NCI-H2196 (cell line): ENCODE measurements around the gene SGCA.
A peak's percentile ranks its signal among the peaks of the same experiment; 100 is the strongest.

ENCODE experiments used
- DNase-seq: peaks from one replicate; lab custom pipeline; 2025; ENCODE audit not compliant: unreplicated experiment; lab: John Stamatoyannopoulos, UW

SGCA gene

DNA sequence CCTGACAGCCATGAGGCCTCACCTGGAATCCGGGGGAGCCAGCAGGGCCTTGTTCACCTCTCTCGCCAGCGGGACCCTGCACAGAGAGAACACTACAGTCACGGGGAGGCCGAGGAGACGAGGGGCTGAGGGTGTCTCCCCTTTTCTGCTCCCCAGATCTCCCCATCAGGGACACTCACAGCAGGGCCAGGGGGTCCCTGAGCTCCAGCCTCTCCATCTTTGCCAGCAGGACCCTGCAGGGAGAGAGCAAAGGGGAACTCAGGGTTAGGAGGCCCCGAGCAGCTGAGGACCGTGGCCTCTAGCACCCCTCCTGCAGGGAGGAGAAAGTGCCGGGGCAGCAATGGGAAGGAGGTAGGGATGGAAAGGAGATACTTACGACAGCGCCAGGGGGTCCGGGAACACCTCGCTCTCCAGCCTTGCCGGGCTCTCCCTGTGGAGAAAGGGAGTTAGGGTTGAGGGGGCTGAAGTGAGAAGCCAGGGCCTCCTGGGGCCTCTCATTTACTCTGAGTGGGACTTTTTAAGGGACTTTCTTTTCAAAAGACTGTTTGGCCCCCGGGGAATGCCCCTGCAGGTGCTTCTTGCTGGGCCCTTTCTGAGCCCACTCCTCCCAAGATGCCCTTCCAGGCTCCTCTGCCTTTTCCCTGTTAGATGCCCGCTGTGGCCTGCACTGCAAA, 26.9 kb downstream of the SGCA start:
- no peak for DNase-seq

DNA sequence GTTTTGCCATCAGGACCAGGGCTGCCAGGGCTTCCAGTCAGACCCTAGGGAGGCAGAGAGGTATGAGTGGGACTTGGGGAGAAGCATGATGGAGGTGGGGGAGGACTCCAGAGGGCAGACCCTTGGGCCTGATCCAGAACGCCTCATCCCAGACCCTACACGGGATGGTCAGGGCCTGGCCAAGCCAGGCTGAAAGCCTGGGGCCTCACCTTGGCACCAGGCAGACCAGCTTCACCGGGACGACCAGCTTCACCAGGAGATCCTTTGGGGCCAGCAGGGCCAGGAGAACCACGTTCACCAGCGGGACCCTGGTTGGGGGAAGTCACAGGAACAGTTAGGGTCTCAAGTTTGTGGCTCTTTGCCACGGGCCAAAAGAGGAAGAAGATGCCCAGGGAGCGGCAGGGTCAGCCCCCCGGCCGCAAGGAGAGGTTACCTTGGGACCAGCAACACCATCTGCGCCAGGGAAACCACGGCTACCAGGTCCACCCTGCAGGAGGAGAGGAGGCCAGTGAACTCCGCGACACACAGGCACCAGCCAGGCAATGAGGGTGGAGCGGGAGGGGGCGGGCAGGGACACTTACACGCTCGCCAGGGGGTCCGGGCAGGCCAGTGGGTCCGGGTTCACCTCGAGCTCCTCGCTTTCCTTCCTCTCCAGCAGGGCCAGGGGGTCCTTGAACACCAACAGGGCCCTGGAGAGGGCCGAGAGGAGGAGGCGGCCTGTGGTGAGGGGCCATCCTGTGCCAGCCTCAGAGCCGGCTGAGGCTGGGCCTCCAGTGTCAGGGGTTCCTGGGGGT, 28.5 kb downstream of the SGCA start:
- DNase-seq = no peak

DNA sequence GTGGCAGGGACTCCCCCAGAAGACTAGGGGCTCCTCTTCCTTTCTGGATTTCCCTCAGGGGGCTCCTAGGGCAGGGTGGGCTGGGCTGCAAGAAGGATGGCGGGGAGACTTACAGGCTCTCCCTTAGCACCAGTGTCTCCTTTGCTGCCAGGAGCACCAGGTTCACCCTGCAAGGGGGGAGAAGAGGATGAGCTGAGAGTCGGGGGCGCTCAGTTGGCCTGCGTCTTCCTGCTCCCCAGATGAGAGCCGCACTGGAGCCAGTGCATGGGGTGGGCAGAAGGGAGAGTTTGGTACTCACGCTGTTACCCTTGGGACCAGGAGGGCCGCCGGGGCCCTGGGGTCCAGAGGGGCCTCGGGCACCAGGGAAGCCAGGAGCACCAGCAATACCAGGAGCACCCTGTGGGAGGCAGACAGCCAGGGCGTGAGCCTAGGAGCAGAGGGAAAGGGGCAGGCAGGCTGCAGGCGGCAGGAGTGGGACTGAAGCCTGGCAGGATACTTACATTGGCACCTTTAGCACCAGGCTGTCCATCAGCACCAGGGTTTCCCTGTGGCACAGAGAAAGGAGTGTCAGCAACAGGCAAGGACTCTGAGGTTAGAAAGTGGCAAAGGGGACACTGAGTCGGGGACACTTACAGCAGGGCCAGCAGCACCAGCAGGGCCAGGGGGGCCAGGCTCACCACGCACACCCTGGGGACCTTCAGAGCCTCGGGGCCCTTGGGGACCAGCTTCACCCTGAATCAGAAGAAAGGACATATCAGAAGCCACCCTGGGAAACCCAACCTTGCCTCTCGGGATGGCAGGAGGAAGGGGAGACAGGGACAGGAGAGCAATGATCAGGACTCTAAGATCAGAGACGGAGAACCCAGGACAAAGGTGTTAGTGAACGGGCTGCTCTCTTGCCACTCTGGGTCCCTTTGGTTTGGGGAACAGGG, 29.4 kb downstream of the SGCA start:
- DNase-seq = no peak

DNA sequence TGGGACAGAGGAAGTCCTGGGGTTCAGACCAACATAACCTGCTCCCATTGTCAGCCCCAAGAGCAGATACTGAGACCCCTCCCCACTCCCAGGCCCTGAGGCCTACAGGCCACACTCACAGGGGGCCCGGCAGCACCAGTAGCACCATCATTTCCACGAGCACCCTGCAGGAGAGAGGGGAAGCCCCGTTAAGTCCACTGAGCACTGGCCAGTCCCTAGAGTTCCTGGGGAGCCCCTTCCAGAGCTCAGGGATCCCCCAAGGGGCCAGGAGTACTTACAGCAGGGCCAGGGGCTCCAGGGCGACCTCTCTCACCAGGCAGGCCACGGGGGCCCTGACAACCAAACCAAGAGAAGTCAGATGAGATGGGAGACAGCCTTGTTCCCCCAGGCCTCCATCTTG, 30.2 kb downstream of the SGCA start:
- DNase-seq = no peak

DNA sequence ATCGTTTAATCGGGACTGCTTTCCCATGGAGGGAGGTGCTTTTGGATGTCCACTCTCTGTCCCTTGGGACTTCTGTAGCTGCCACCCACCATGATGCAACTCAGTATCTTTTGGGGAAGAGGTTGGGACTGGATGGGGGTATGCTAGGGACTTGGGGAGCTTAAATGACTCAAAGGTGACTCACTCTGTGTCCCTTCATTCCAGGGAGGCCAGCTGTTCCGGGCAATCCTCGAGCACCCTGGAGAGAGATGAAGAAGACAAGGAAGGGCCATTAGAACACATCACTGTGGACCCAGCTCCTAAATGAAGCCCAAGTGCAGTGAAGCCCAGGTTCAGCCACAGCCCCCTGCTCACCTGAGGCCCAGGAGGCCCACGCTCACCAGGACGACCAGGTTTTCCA, 31.0 kb downstream of the SGCA start:
- DNase-seq = no peak

DNA sequence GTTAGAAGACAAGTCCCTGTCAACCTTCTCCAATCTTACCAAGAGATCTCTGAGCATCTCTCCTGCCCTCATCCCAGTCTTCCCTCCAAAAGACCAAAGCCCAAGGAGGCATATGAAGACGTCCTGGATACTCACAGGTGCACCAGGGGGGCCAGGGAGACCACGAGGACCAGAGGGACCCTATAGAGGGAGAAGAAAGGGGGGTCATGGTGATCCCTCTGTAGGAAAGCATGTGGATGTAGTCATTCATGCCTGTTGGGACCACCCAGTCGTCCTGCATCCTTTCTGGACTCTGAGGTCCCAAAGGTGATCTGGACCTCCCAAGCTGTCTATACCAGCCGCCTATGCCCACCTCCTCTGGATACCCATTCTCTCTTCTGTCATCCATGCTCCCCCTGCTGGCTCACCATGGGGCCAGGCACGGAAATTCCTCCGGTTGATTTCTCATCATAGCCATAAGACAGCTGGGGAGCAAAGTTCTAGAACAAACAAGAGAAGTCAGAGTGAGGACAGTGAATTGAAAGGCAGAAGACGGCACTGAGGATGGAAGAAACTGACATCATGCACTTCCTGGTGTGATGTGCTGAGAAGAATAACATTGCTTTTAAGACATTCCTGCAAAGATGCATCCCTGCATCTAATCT, 32.3 kb downstream of the SGCA start:
- peak; percentile 59 for DNase-seq

DNA sequence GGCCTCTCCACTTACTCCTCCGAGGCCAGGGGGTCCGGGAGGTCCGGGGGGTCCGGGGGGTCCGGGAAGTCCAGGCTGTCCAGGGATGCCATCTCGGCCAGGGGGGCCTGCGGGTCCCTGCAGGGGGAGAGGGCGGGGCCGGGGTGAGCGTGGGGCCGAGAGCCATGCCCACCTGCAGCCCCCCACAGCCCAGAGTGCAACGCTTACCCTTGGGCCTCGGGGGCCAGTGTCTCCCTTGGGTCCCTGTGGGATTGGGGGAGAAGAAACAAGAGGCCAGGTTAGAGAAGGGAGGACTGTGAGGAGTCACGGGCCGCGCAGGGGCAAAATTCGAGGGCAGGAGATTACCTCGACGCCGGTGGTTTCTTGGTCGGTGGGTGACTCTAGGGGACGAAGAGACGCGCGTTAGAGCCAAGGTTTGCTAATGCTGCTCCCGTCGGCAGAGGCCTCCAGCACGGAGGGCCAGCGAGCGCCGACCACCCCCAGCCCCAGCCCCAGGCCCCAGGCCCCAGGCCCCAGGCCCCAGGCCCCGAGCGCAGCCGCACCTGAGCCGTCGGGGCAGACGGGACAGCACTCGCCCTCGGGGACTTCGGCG, 33.5 kb downstream of the SGCA start:
- no peak for DNase-seq

DNA sequence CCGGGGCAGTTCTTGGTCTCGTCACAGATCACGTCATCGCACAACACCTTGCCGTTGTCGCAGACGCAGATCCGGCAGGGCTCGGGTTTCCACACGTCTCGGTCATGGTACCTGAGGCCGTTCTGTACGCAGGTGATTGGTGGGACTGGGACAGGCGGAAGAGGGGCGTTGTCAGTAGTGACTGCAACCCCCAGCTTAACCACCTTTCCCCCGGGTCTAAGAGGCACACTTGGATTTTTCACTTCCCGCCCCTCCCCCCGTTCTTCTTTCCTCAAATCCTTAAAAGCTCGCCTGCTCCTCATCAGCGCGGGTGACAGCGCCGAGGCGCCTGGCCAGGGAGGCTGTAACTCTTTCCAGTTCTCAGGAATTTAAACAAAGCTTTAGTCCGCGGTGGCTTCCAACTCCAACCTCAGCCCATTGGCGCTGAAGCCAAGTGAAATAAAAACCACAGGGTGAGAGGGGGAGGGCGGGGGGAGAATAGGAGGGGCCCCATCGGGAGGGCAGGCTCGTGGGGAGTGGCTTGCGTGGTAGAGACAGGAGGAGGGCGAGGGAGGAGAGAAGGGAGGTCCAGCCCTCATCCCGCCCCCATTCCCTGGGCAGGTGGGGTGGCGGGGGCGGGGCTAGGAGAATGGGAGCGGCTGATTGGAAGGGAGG, 34.1 kb downstream of the SGCA start:
- DNase-seq = peak; percentile 91

DNA sequence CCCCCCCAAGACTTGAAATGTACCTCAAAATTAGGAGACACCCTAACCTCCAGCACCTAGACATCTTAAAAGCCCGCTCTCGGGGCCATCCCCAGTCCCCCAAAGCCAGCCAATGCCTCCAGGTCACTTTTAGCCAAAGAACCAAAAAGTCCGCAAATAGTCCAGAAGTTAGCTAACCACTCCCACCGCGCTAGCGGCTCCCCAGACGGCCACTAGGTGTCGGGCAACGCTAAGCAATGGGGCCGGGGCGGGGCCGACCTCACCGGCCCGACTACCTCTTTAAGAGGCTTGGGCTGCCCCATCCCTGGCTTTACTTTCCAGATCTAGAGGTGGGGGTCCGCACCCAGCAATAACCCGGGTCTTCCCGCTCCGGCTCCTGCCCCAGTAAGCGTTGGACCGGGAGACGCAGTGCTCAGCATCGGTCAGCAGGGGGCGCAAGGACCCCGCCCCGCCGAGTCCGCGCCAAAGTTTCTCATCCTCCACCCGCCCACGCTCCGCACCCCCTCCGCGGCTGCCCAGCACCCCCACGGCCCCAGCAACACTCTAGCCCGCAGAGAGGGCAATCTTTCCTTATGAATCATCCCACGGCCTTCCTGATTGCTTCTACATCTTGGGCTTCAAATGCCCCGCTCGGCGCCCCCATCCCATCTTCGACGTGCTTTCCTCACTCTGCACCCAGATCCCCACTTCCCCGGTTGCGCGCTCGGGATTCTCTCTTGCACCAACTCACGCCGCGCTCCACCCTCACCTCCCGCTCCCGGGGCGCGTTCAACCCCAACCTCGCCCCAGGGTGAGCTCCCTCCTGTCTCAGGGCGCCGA, 34.9 kb downstream of the SGCA start:
- peak; percentile 88 for DNase-seq

DNA sequence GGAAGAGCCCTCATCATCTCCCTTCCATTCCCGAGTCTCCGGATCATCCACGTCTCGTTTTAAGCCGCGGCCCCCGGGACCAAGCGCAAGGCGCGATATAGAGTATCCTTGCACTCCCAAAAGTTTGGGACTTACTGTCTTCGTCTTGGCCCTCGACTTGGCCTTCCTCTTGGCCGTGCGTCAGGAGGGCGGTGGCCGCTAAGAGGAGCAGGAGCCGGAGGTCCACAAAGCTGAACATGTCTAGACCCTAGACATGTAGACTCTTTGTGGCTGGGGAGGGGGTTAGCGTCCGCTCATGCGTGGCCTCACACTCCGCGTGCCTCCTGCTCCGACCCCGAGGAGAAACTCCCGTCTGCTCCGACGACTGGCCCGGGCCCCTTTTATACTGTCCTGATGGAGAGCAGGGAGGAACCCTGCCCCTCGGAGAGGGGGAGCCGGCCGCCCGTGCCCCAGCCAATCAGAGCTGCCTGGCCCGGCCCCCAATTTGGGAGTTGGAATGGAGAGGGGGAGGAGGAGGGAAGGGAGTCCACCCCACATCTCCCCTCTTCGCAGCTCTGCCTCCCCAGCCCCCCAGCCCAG, 35.6 kb downstream of the SGCA start, which contains the start of gene COL1A1:
COL1A1 (minus strand) TSS at position 356 of the 579 bp plus-strand sequence; CDS start at position 238, 118 bp downstream.
- no peak for DNase-seq

DNA sequence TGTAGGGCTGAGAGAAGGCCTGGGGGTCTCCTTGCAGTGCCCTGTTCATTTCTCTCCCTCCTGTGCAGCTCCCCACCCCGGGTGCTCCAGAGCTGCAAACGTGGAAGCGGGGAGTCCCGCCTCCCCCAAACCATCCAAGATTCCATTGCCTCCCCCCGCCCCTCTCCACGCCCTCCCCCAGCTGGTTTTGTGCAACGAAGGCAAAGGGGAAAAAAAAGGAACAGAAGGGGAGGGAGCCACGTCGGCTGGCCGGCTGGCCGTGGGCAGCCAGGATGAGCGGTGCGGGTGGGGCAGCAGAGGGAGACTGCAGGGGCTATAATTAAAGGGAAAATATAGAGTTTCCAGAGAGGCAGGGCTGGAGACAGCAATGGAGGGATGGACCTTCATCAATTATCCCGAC, 37.3 kb downstream of the SGCA start:
- no peak for DNase-seq

DNA sequence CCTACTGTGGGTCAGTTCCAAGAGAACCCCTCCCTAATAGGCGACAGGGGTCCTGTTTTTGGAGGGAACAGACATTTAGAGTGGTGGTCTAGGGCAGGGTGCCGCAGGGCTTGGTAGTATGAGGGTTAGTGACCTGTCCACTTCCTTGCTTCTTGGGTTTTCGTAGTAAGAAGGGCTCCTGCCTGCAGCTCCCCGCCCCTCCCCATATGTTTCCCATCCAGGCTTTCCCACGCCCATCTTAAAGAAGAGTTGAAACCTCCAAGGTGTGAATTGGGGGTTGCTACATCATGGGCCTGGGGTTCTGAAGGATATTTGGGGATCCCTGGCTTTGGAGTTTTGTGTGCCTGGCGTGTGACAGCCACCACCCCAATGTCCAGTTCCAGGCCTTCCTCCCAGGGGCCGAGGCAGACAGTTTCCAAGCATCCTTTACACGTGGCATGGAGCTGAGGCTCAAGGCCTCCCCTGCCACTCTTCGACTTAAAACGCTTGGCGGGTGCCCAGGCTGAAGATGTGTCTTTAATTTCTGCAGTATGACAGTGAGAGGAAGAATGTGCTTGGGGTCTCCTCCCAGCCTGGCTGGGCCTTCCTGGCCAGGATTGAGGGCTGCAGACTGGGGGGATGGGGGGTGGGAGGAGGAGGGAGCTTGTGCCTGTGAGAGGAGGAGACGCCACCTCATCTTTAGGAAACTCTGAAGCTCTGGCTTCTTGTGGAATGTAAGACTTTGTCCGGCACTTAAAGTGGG, 38.0 kb downstream of the SGCA start:
- no peak for DNase-seq

DNA sequence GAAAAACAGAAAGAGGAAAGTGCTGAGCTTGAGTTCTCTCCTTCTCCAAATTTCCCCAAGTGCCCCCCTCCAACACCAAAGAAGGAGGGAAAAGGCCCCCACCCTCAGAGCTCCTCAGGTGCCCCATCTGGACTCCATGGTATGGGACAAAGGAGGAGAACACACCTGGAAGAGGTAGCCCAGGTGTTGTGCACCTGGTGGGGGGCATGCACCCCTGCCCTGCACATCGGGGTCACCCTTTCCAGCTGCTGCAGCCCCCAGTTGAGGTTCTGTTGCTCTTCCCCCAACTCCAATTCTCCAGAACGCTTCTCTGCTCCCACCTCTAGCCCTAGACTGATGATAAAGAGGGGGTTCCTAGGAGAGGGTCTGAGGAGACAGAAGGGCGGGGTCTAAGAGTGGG, 38.6 kb downstream of the SGCA start:
- DNase-seq = no peak

DNA sequence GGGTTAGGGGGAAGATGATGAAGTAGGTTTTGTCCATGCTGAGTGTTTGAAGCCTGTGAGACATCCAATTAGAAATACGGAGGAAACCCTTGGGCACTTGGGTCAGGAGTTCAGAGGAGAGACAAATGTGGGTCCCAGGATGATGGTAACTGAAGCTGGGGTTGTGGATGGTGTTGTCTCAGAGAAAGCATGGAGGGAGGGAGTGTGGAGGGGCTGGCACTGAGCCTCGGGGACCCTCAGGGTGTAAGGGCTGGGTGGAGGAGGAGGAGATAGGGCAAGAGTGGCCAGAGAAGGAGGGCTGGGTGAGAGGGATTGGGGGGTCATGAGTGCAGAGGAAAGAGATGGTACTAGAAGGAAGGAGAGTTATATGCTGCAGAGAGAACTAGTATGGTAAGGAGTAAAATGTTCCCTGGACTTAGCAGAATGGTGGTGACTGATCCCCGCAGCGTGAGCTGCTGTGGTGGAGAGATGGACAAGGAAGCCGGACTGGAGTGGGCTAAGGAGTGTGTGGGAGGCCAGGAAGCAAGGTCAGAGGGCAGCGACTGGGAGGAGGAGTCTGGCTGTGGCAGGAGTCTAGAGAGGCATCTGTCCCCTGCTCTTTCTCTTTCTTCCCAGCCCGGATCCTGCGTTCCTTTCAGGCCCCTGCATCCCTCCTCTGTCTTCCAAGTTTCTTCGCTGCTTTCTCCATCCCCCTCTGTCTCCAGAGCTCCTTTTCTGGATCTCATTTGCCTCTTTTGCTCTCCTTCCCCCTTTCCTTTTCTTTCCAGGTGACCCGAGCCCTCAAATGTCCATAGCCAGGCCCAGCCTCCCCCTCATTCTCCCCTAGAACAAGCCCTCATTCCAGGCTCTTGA, 39.5 kb downstream of the SGCA start:
- no peak for DNase-seq

DNA sequence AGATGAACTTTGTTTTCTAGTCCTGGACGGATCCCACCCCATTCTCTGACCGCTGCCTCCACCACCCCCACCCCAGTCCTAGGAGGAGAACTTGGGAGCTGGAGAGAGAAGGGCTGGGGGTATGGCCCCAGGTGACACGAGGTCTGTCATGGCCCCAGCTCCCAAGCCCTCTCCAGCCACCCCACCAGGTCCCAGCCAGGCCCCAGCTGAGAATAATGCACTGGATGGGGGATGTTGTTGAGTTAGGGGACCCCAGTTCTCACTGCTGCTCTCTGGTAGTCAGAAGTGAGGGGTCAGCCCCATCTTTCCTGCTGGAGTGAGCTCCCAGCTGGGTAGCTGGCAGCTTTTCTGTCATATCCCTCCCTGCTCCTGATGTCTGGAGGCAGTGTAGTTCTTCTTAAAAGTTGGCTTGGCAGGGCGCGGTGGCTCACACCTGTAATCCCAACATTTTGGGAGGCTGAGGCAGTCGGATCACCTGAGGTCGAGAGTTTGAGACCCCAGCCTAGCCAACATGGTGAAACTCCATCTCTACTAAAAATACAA, 40.2 kb downstream of the SGCA start:
- no peak for DNase-seq

DNA sequence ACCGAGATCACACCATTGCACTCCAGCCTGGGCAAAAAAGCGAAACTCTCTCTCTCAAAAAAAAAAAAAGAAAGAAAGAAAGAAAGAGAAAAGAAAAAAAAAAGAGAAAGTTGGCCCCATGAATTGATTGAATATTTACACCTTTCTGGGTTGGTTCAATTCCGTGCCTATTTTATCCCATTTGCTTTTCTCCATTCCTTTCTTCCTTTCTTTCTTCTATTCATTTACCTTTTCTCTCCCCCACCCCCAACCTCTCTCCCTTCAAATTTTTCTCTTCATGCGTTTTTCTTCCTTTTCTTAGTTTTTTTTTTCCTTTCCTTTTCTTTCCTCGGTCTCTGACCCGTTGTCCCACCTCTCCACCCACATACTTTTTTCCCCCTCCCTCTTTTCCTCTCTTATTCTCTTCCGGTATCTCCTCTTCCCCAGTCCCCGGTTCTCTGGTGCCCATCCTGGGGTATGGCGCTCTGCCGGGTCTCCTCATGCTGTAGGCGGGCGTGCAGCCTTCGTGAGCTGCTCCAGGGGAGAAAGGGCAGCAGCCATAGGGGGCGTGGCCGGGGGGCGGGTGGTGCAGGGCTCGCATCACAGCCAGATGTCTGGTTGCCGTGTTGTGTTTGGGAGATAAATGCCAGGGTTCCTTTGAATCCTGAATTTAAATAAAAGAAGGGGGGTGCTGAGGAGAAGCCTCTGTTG, 40.9 kb downstream of the SGCA start:
- DNase-seq = no peak
